PC-3 (cell line): ENCODE measurements around the gene PPIL4.

ENCODE experiments used
- CTCF ChIP-seq: fragments of 300-600 bp; sonication (generic); conservative IDR thresholded peaks from 2 replicates; pipeline ENCODE4 v1.5.1; 2017; ENCODE audit warnings: antibody characterized with exemption, low read depth, mild to moderate bottlenecking, low read length
- EZH2 ChIP-seq: fragments of 300-600 bp; sonication (generic); IDR thresholded peaks from one replicate; pipeline ENCODE4 v1.6.1; 2017; ENCODE audit warnings: antibody characterized with exemption, mild to moderate bottlenecking, low read length; ENCODE audit not compliant: unreplicated experiment
- EZH2phosphoT487 ChIP-seq: fragments of 300-600 bp; sonication (generic); IDR thresholded peaks from 2 replicates; pipeline ENCODE4 v1.6.1; 2018; ENCODE audit warnings: mild to moderate bottlenecking, antibody characterized with exemption, low read length, borderline replicate concordance

DNA sequence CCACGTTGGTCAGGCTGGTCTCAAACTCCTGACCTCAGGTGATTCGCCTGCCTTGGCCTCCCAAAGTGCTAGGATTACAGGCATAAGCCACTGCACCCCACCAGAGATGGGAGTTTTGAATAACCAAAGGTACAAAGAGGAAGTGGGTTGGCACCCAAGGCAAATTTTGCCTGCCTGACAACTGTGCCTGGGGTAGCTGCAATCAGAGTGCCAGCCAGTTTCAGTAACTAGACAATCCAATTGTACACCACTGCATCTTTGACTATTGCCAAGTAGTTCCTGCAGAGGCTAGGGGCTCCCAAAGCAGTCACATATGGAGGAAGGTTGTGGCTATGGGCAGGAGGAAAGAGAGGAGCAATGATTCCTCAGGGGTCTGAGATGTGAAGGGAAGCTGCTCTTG, 77.7 kb downstream of the PPIL4 start:
- TF ChIP-seq CTCF (no peak), EZH2 (no peak), EZH2phosphoT487 (no peak)
